WTC11 (cell line): ENCODE measurements around the gene FOXP1.

Experiments
- ATF3 ChIP-seq: sonication (generic); formaldehyde crosslinking; conservative IDR thresholded peaks from 2 replicates; pipeline ENCODE4 v1.8.1; 2022; ENCODE audit warnings: mild to moderate bottlenecking, missing genetic modification reagents
- CBFB ChIP-seq: sonication (generic); formaldehyde crosslinking; IDR thresholded peaks from 2 replicates; pipeline ENCODE4 v1.8.1; 2022; ENCODE audit warnings: mild to moderate bottlenecking, low read depth, missing genetic modification reagents
- CDX4 ChIP-seq: fragments of 250-450 bp; sonication (Bioruptor Pico); IDR thresholded peaks from 2 replicates; pipeline ENCODE4 v1.9.0; 2021; ENCODE audit warnings: moderate library complexity, mild to moderate bottlenecking, inconsistent platforms, borderline replicate concordance
- CREB1 ChIP-seq: sonication (generic); formaldehyde crosslinking; IDR thresholded peaks from 2 replicates; pipeline ENCODE4 v1.8.0; 2023; ENCODE audit warnings: mild to moderate bottlenecking, missing genetic modification reagents
- CREM ChIP-seq: sonication (generic); formaldehyde crosslinking; IDR thresholded peaks from 2 replicates; pipeline ENCODE4 v1.8.1; 2022; ENCODE audit warnings: mild to moderate bottlenecking, missing genetic modification reagents, moderate library complexity
- CTCF ChIP-seq: fragments of 200-600 bp; IDR thresholded peaks from 2 replicates; pipeline ENCODE4 v1.8.0; 2022; ENCODE audit warnings: antibody characterized with exemption
- ELF4 ChIP-seq: sonication (generic); formaldehyde crosslinking; IDR thresholded peaks from 2 replicates; pipeline ENCODE4 v1.8.1; 2022; ENCODE audit warnings: low read depth, mild to moderate bottlenecking, moderate library complexity, missing genetic modification reagents
- ESRRA ChIP-seq: sonication (generic); formaldehyde crosslinking; IDR thresholded peaks from 2 replicates; pipeline ENCODE4 v1.8.1; 2022; ENCODE audit warnings: mild to moderate bottlenecking, missing genetic modification reagents, borderline replicate concordance
- HMGA2 ChIP-seq: fragments of 250-450 bp; sonication (Bioruptor Pico); IDR thresholded peaks from 2 replicates; pipeline ENCODE4 v1.4.0; 2021; ENCODE audit warnings: mild to moderate bottlenecking, moderate library complexity
- NR2C2 ChIP-seq: sonication (generic); formaldehyde crosslinking; IDR thresholded peaks from 2 replicates; pipeline ENCODE4 v1.8.0; 2022; ENCODE audit warnings: mild to moderate bottlenecking, missing genetic modification reagents
- TCF7 ChIP-seq: sonication (generic); formaldehyde crosslinking; IDR thresholded peaks from 2 replicates; pipeline ENCODE4 v1.8.0; 2022; ENCODE audit warnings: mild to moderate bottlenecking, low read depth, missing genetic modification reagents, moderate library complexity
- USF1 ChIP-seq: sonication (generic); formaldehyde crosslinking; IDR thresholded peaks from 2 replicates; pipeline ENCODE4 v1.8.0; 2022; ENCODE audit warnings: mild to moderate bottlenecking, missing genetic modification reagents
- ZNF219 ChIP-seq: sonication (generic); formaldehyde crosslinking; IDR thresholded peaks from 2 replicates; pipeline ENCODE4 v1.8.0; 2023; ENCODE audit warnings: missing genetic modification reagents, mild to moderate bottlenecking, borderline replicate concordance
- ZNF512 ChIP-seq: sonication (generic); formaldehyde crosslinking; IDR thresholded peaks from 2 replicates; pipeline ENCODE4 v1.8.1; 2022; ENCODE audit warnings: missing genetic modification reagents, borderline replicate concordance

- TF ChIP-seq CTCF (no peak), ZNF219 (CRISPR knock-in tag) (no peak), NR2C2 (CRISPR knock-in tag) (no peak), TCF7 (CRISPR knock-in tag) (no peak), CBFB (CRISPR knock-in tag) (no peak), HMGA2 (CRISPR knock-in tag) (no peak), ZNF512 (no peak), ELF4 (no peak), USF1 (CRISPR knock-in tag) (no peak), CREM (CRISPR knock-in tag) (no peak), ESRRA (no peak), CREB1 (CRISPR knock-in tag) (no peak), CDX4 (CRISPR knock-in tag) (no peak), ATF3 (no peak)
Measured at GRCh38 chr3:71072986-71073385, 510.5 kb downstream of the FOXP1 start.
